ENCODE data around the gene CLEC14A.

DNA sequence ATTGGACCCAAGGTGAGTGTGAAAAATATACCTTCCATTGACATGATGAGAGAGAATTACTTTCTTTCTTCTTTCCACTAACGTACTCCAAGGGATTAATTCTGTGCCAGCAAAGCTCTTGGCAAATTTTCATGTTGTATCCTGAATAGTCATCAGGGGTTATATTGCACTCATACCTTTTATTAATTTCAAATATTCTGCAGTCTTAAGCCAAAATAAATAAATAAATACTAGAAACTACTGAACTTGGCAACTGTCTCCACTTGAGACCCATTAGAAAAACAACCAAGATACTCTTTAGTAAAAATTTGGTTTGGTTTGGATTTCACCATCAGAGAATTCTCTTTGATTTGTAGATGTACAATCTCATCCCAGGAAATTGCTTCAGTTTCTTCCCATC is 22.1 kb upstream of the CLEC14A start:
- TF ChIP-seq CTCF (IDR thresholded peaks at IDR 0.05) (no peak), EP300 (IDR thresholded peaks at IDR 0.05) (no peak)
